GM23248 (cell line): ENCODE results near the gene ZNF730. TPM values are rescaled to one million over a fixed set of nuclear protein-coding genes. Genes with fewer than 3 reads are reported as not detected.
"Not testable (repeated sequence)": the region's sequence is repeated elsewhere in the genome, so short reads cannot be mapped to it uniquely, and the experiment has no call there.

Experiments used
- DNase-seq: peaks from one replicate; pipeline ENCODE4 v3.0.0-alpha.2; 2015
- H2AFZ ChIP-seq: fragments of 200-600 bp; sonication (generic); 2 replicates; pipeline ENCODE4 v1.6.1; 2016; ENCODE audit warnings: antibody characterized with exemption
- H3F3A ChIP-seq: fragments of 200-600 bp; sonication (generic); 2 replicates; pipeline ENCODE4 v1.6.1; 2016; ENCODE audit warnings: mild to moderate bottlenecking, antibody characterized with exemption, mixed run types; ENCODE audit not compliant: insufficient read depth
- H3K27ac ChIP-seq: fragments of 200-600 bp; sonication (generic); 2 replicates; pipeline ENCODE4 v1.5.1; 2016; ENCODE audit warnings: mild to moderate bottlenecking
- H3K27me3 ChIP-seq: fragments of 200-600 bp; sonication (generic); replicated peaks from 2 replicates; pipeline ENCODE4 v1.6.1; 2016; ENCODE audit warnings: mild to moderate bottlenecking; ENCODE audit not compliant: insufficient read depth
- H3K36me3 ChIP-seq: fragments of 200-600 bp; sonication (generic); 2 replicates; pipeline ENCODE4 v1.6.1; 2016; ENCODE audit warnings: low read depth, mild to moderate bottlenecking
- H3K4me1 ChIP-seq: fragments of 200-600 bp; sonication (generic); 2 replicates; pipeline ENCODE4 v1.6.1; 2016; ENCODE audit warnings: mild to moderate bottlenecking; ENCODE audit not compliant: insufficient read depth
- H3K4me2 ChIP-seq: fragments of 200-600 bp; sonication (generic); one replicate; pipeline ENCODE4 v1.6.1; 2016; ENCODE audit warnings: mild to moderate bottlenecking; ENCODE audit not compliant: unreplicated experiment
- H3K4me3 ChIP-seq: fragments of 200-600 bp; sonication (generic); 2 replicates; pipeline ENCODE4 v1.5.1; 2016; ENCODE audit warnings: mild to moderate bottlenecking
- H3K79me2 ChIP-seq: fragments of 200-600 bp; sonication (generic); 2 replicates; pipeline ENCODE4 v1.6.1; 2016; ENCODE audit warnings: mild to moderate bottlenecking; ENCODE audit not compliant: insufficient read depth
- H3K9ac ChIP-seq: fragments of 200-600 bp; sonication (generic); 2 replicates; pipeline ENCODE4 v1.6.1; 2016; ENCODE audit warnings: mild to moderate bottlenecking
- H3K9me2 ChIP-seq: fragments of 200-600 bp; sonication (generic); 2 replicates; pipeline ENCODE4 v1.6.1; 2016; ENCODE audit warnings: mixed run types, mild to moderate bottlenecking, moderate library complexity; ENCODE audit not compliant: insufficient read depth
- H3K9me3 ChIP-seq: fragments of 200-600 bp; sonication (generic); one replicate; pipeline ENCODE4 v1.6.1; 2017; ENCODE audit warnings: low read depth
- H4K20me1 ChIP-seq: fragments of 200-600 bp; sonication (generic); 2 replicates; pipeline ENCODE4 v1.6.0; 2016; ENCODE audit not compliant: insufficient read depth
- EZH2 ChIP-seq: fragments of 200-600 bp; sonication (generic); IDR thresholded peaks from 2 replicates; pipeline ENCODE4 v1.6.1; 2018; ENCODE audit warnings: antibody characterized with exemption, mild to moderate bottlenecking; ENCODE audit not compliant: insufficient read depth, poor library complexity, severe bottlenecking
- EZH2phosphoT487 ChIP-seq: fragments of 200-600 bp; sonication (generic); IDR thresholded peaks from 2 replicates; pipeline ENCODE4 v1.6.1; 2018; ENCODE audit warnings: antibody characterized with exemption, moderate library complexity, mild to moderate bottlenecking, low read depth; ENCODE audit not compliant: insufficient read depth
- WGBS, 2 experiments: methylation state at CpG; one replicate each; pipeline ENCODE4 v1.1.6; 2015 to 2017; ENCODE audit warnings: low lambda C conversion rate in 2 of 2, low coverage in 1 of 2; ENCODE audit errors: missing lambda C conversion rate in 2 of 2; 5-methylcytosine and 5-hydroxymethylcytosine counted together
- in situ Hi-C: fragments of 300-500 bp; cut with MboI; formaldehyde crosslinking; loops from 2 replicates; pipeline ENCODE4 v1.15.0; 2020
- polyA plus RNA-seq: library from polyadenylated mRNA; unstranded; fragments of >200 nt; fragmentation: Nextera tagmentation; extraction: Ambion mirVana; gene quantifications from 2 replicates; pipeline ENCODE4 v1.2.1, GENCODE V29; 2016
- total RNA-seq: library from RNA; depleted of rRNA; stranded (reverse); fragments of >200 nt; shearing (Covaris generic); gene quantifications from 2 replicates; pipeline ENCODE4 v1.2.3, GENCODE V29; 2014

ZNF730 gene
- total and polyA plus RNA-seq, 2 experiments from 2014 or later, result 0.22 to 0.44 TPM

DNA sequence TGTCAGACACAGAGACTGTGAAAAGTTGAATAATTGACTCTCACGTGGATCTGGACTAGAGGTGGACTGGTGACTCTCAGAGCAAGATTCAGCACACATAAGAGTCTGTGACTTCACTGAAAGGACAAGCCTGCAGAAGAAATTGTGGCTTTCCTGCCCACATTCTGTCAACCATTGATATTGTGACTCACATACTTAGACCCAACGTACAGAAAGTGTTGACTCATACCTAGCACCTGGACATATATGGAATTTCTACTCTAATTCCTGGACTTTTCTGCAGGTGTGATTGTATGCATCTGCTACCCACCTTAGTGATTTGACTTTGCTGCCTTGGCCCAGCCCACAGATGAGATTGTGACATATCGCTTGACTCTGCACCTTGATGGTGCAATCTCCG lies 15.6 kb upstream of the ZNF730 start:
- Histone ChIP-seq H3K4me1 (no peaks in the 10 kb centered on the region), H3K4me3 (no peak overlapping the region), H3F3A (no peaks in the 10 kb centered on the region), H3K79me2 (no peaks in the 10 kb centered on the region), H3K9me3 (no peaks in the 10 kb centered on the region), H4K20me1 (no peaks in the 10 kb centered on the region), H3K9me2 (no peaks in the 10 kb centered on the region), H3K9ac (no peak overlapping the region), H3K4me2 (no peak overlapping the region), H3K27ac (no peak overlapping the region), H3K27me3 (no peaks in the 10 kb centered on the region), H2AFZ (no peak overlapping the region), H3K36me3 (no peaks in the 10 kb centered on the region)
- in situ Hi-C loops, result no loop called here
- TF ChIP-seq EZH2, result no peak
- TF ChIP-seq EZH2phosphoT487, result no peak
- DNase-seq, result no peak
- 35 to 49% methylated on average over 4 of the region's 4 CpGs for WGBS, 2 experiments

DNA sequence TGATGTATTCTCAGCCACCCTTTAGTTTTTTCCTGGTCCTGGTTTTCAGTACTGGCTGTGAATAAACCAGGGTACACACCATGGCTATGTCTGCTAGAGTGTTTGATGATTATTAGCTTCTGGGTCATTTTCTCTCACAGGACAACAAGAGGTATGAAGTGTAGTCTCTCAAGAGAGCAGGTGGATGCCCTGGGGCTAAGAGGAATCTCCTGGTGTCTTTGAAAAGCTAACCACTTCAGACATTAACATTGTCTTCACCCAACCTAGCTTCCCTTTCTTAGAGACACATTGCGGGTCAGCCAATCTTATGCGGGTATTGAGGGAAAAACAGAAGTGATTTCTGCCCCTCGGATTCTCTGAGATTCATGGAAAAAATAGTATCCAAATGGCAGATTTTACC lies 1.6 kb downstream of the ZNF730 start:
- no peak overlapping the region for H3K4me2 ChIP-seq
- in situ Hi-C loops, result no loop called here
- no peaks in the 10 kb centered on the region for H3F3A ChIP-seq
- H3K9me3 ChIP-seq, result no peaks in the 10 kb centered on the region
- no peak overlapping the region for H3K4me3 ChIP-seq
- no peaks in the 10 kb centered on the region for H3K9me2 ChIP-seq
- TF ChIP-seq EZH2, result no peak
- TF ChIP-seq EZH2phosphoT487, result no peak
- H3K9ac ChIP-seq, result no peak overlapping the region
- H4K20me1 ChIP-seq, result no peaks in the 10 kb centered on the region
- 96 to 98% methylated on average over 3 of the region's 3 CpGs for WGBS, 2 experiments
- no peaks in the 10 kb centered on the region for H3K4me1 ChIP-seq
- DNase-seq, result no peak
- H3K27me3 ChIP-seq, result no peaks in the 10 kb centered on the region
- H3K79me2 ChIP-seq, result no peaks in the 10 kb centered on the region
- no peak overlapping the region for H2AFZ ChIP-seq
- no peaks in the 10 kb centered on the region for H3K36me3 ChIP-seq
- no peak overlapping the region for H3K27ac ChIP-seq

DNA sequence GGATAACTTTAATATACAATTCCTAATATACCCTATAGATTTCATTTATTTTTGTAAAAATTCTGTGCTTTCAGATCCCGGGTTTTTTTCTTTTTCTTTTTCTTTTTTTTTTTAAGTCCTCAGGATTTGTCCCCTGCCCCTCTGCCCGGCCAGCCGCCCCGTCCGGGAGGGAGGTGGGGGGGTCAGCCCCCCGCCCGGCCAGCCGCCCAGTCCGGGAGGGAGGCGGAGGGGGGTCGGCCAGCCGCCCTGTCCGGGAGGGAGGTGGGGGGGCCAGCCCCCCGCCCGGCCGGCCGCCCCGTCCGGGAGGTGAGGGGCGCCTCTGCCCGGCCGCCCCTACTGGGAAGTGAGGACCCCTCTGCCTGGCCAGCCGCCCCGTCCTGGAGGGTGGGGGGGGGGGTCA lies 17.4 kb downstream of the ZNF730 start:
- H2AFZ ChIP-seq, result not testable (repeated sequence)

DNA sequence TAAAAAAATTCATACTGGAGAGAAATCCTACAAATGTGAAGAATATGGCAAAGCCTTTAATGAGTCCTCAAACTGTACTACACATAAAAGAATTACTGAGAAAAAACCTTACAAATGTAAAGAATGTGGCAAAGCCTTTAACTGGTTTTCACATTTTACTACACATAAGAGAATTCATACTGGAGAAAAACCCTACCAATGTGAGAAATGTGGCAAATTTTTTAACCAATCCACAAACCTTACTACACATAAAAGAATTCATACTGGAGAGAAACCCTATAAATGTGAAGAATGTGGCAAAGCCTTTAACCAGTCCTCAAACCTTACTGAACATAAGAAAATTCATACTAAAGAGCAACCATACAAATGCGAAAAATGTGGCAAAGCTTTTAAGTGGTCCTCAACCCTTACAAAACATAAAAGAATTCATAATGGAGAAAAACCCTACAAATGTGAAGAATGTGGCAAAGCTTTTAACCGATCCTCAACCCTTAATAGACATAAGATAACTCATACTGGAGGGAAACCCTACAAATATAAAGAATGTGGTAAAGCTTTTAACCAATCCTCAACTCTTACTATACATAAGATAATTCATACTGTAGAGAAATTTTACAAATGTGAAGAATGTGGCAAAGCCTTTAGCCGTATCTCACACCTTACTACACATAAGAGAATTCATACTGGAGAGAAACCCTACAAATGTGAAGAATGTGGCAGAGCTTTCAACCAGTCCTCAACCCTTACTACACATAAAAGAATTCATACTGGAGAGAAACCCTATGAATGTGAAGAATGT lies 29.0 kb downstream of the ZNF730 start:
- Histone ChIP-seq H3K36me3 (0 out of 2 replicates have a peak, but pooled peaks cover 5% of the 10 kb centered on the region), H3K27me3 (no peaks in the 10 kb centered on the region), H2AFZ (no peak overlapping the region), H3K4me1 (no peaks in the 10 kb centered on the region), H3K79me2 (no peaks in the 10 kb centered on the region), H3K4me2 (no peak overlapping the region), H3K27ac (no peak overlapping the region), H3F3A (no peaks in the 10 kb centered on the region), H3K9me2 (no peaks in the 10 kb centered on the region), H3K4me3 (no peak overlapping the region), H4K20me1 (no peaks in the 10 kb centered on the region), H3K9ac (no peak overlapping the region), H3K9me3 (peaks cover 14% of the 10 kb centered on the region)
- 88 to 90% methylated on average over 3 of the region's 3 CpGs for WGBS, 2 experiments
- no peak for DNase-seq
- TF ChIP-seq EZH2, result no peak
- no peak for TF ChIP-seq EZH2phosphoT487
- in situ Hi-C loops, result no loop called here

More for the DNA sequence above, 17.4 kb downstream of the ZNF730 start:
- WGBS, 2 experiments, result 87 to 91% methylated on average over 1 to 24 of the region's 24 CpGs
- H3K27ac ChIP-seq, in situ Hi-C loops, H3K27me3 ChIP-seq, DNase-seq, H3F3A ChIP-seq, H4K20me1 ChIP-seq, H3K9ac ChIP-seq, H3K4me2 ChIP-seq, H3K79me2 ChIP-seq, H3K9me3 ChIP-seq, H3K36me3 ChIP-seq, H3K4me3 ChIP-seq, H3K9me2 ChIP-seq, H3K4me1 ChIP-seq: not testable (repeated sequence)
